AG09319 (cell line): ENCODE measurements around the gene C2.
"Not testable (repeated sequence)": the region's sequence is repeated elsewhere in the genome, so short reads cannot be mapped to it uniquely, and the experiment has no call there.

ENCODE experiments used
- DNase-seq: peaks from one replicate; pipeline ENCODE4 v3.0.0-alpha.2; 2010; ENCODE audit warnings: low read depth; ENCODE audit errors: extremely low read depth
- CTCF ChIP-seq: IDR thresholded peaks from 2 replicates; pipeline ENCODE4 v1.5.1; 2011; ENCODE audit warnings: low read depth, mild to moderate bottlenecking, inconsistent platforms, low read length, moderate library complexity

C2 gene

GRCh38 chr6:31977816-31978431 lies 50.4 kb downstream of the C2 start:
- TF ChIP-seq CTCF: no peak
- DNase-seq: no peak

- no peak for DNase-seq
- TF ChIP-seq CTCF: no peak
These were observed 51.3 kb downstream of the C2 start for GRCh38 chr6:31978831-31979230.

- TF ChIP-seq CTCF: no peak
- DNase-seq: no peak
These were observed 51.9 kb downstream of the C2 start for GRCh38 chr6:31979238-31979898.

GRCh38 chr6:31980195-31980876 lies 52.8 kb downstream of the C2 start:
- not testable (repeated sequence) for DNase-seq

GRCh38 chr6:31980998-31981397 lies 53.5 kb downstream of the C2 start:
- not testable (repeated sequence) for DNase-seq

GRCh38 chr6:31981744-31982143 lies 54.2 kb downstream of the C2 start, which contains the start of gene C4A:
C4A (plus strand) TSS chr6:31982057; CDS start chr6:31982108, 51 bp downstream.
- DNase-seq: not testable (repeated sequence)

GRCh38 chr6:31989363-31989762 lies 61.8 kb downstream of the C2 start:
- DNase-seq: not testable (repeated sequence)

- DNase-seq: not testable (repeated sequence)
These were observed 66.9 kb downstream of the C2 start for GRCh38 chr6:31994421-31994820.
